GM12892 (cell line): ENCODE data around the gene PYCR2.

Source experiments
- POLR2A ChIP-seq: IDR thresholded peaks from 2 replicates; pipeline ENCODE4 v1.6.1; 2011; ENCODE audit warnings: low read depth, low read length, control low read depth
- TAF1 ChIP-seq: IDR thresholded peaks from 2 replicates; pipeline ENCODE4 v1.6.1; 2011; ENCODE audit warnings: low read depth, mild to moderate bottlenecking, control low read depth, low read length, borderline replicate concordance

DNA sequence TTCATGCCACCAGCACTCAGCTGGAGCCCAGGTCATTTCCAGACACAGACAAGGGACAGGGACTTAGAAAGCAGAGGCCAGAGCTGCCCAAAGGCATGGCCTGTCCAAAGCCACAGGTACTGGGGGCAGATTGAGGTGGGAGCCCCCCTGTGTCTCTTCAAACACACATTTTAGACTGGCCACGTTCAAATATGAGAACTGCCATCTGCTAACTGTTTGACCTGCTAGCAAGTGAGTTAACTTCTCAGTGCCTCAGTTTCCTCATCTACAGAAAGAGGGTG, 17.8 kb upstream of the PYCR2 start:
- TF ChIP-seq POLR2A (no peak), TAF1 (no peak)
